Measurements from ENCODE around the gene CACNA2D3.

DNA sequence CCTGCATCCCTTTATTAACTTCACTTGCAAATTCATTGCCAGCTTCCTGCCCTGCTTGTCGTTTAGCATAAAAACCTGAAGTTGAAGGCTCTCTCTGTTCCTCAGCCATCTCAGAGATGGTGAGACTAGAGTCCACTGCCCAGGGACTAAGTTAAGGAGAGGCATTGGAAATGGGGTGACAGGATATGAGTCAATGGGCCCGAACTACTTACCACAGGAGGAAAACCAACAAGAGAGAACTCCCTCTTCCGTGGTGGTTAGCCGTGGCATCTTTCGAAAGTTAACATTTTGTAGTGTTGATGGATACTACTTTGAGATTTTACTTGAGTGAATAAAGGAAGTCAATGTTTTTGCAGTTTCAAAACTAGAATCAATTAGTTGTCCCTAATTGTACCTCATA is 740.2 kb downstream of the CACNA2D3 start:
- TF ChIP-seq POLR2A (IDR thresholded peaks at IDR 0.05) (no peak), CTCF (IDR thresholded peaks at IDR 0.05) (no peak), POLR2AphosphoS5 (IDR thresholded peaks at IDR 0.05) (no peak), EP300 (IDR thresholded peaks at IDR 0.05; ENCODE audit: low read depth) (no peak)

All from transverse colon (tissue), 4 donors.